Gastrocnemius medialis (tissue), 4 donors: ENCODE data around the gene UPK3BL1. TPM values are rescaled to one million over a fixed set of nuclear protein-coding genes. Genes with fewer than 3 reads are reported as not detected.
A peak's percentile ranks its signal among the peaks of the same experiment; 100 is the strongest.
"Not testable (repeated sequence)": the region's sequence is repeated elsewhere in the genome, so short reads cannot be mapped to it uniquely, and the experiment has no call there.

Source experiments
- ATAC-seq, 2 donors: fragments of 150-250 bp; one replicate each; pipeline ENCODE4 v1.9.1; 2016
- DNase-seq, 2 donors: peaks; one replicate each; pipeline ENCODE4 v3.0.0-alpha.2; 2019
- H3K27ac ChIP-seq, 4 donors: fragments of 200-600 bp; sonication (generic); 1 replicate in 1 of 4; 2 replicates in 3 of 4; pipeline ENCODE4 v1.5.1; 2016 to 2018; ENCODE audit warnings: mild to moderate bottlenecking in 2 of 4, moderate library complexity in 1 of 4
- H3K27me3 ChIP-seq, 3 donors: fragments of 200-600 bp; sonication (generic) in 2 of 3; 1 replicate in 1 of 3; 2 replicates in 2 of 3; pipeline versions ENCODE4 v1.5.1 to v1.6.0; 2016 to 2019; ENCODE audit warnings: mild to moderate bottlenecking in 1 of 3, moderate library complexity in 1 of 3
- H3K36me3 ChIP-seq, 2 donors: fragments of 200-600 bp; sonication (generic) in 1 of 2; one replicate each; pipeline ENCODE4 v1.5.1; 2017 to 2018
- H3K4me1 ChIP-seq, 2 donors: fragments of 200-600 bp; sonication (generic) in 1 of 2; one replicate each; pipeline ENCODE4 v1.5.1; 2016 to 2017; ENCODE audit warnings: mild to moderate bottlenecking in 2 of 2
- H3K4me3 ChIP-seq, 4 donors: fragments of 200-600 bp; sonication (generic) in 3 of 4; 1 replicate in 1 of 4; 2 replicates in 3 of 4; pipeline ENCODE4 v1.5.1; 2016 to 2019; ENCODE audit warnings: mild to moderate bottlenecking in 2 of 4
- H3K9me3 ChIP-seq, 3 donors: fragments of 200-600 bp; sonication (generic) in 2 of 3; 1 replicate in 1 of 3; 2 replicates in 2 of 3; pipeline ENCODE4 v1.5.1; 2016 to 2019
- in situ Hi-C, 4 donors: fragments of 200-750 bp; cut with MboI; loops; one replicate each; pipeline versions ENCODE4 v1.15.0 to v1.8.0; 2017; ENCODE audit warnings: low sequenced_read_pairs in 4 of 4
- intact Hi-C: fragments of 100-400 bp; cut with DNase I; formaldehyde crosslinking; loops from one replicate; pipeline ENCODE4 v1.15.1; 2023; ENCODE audit warnings: low total_unique reads
- total RNA-seq, 4 donors: library from RNA; depleted of rRNA; stranded (reverse); fragments of >200 nt; gene quantifications; one replicate each; pipeline versions ENCODE4 v1.1.0 to v1.2.3, GENCODE V29; 2016

The UPK3BL1 gene
- total RNA-seq: 10 to 100 TPM in 3 of 4 donors, 1 to 10 TPM in 1; 6.1 to 18.7 (median 15.1) TPM

- H3K4me1 ChIP-seq, H3K27ac ChIP-seq, DNase-seq, H3K27me3 ChIP-seq, in situ Hi-C loops, H3K36me3 ChIP-seq, ATAC-seq, H3K4me3 ChIP-seq, intact Hi-C loops, H3K9me3 ChIP-seq: not testable (repeated sequence)
These were observed at the start of gene UPK3BL1 for GRCh38 chr7:102642691-102643090. TSS of gene UPK3BL1 (minus strand) at chr7:102642791. CDS start at chr7:102642741, 50 bp downstream.

GRCh38 chr7:102690602-102691001 is 48.0 kb upstream of the UPK3BL1 start:
- in situ Hi-C loops, H3K4me1 ChIP-seq, H3K27ac ChIP-seq, H3K9me3 ChIP-seq, DNase-seq, intact Hi-C loops, H3K4me3 ChIP-seq, ATAC-seq, H3K27me3 ChIP-seq, H3K36me3 ChIP-seq: not testable (repeated sequence)

- H3K27me3 ChIP-seq, in situ Hi-C loops, H3K4me1 ChIP-seq, H3K9me3 ChIP-seq, intact Hi-C loops, H3K36me3 ChIP-seq: not testable (repeated sequence)
- H3K27ac ChIP-seq: peak overlapping the region in 1 of 4 donors; percentile 57
- DNase-seq: peak in 1 of 2 donors; percentile 17
- H3K4me3 ChIP-seq: peak overlapping the region in 1 of 4 donors; percentile 31
- peak in 1 of 2 donors; percentile 4 for ATAC-seq
These were observed 47.1 kb upstream of the UPK3BL1 start for GRCh38 chr7:102689436-102690282.

- peak; percentile 94 to 95 for ATAC-seq
- in situ Hi-C loops, H3K9me3 ChIP-seq, H3K27me3 ChIP-seq, intact Hi-C loops, DNase-seq, H3K4me3 ChIP-seq, H3K36me3 ChIP-seq, H3K4me1 ChIP-seq, H3K27ac ChIP-seq: not testable (repeated sequence)
These were observed 45.9 kb upstream of the UPK3BL1 start for GRCh38 chr7:102688299-102689036.

GRCh38 chr7:102682560-102682959 is 40.0 kb upstream of the UPK3BL1 start:
- H3K4me1 ChIP-seq, DNase-seq, H3K27me3 ChIP-seq, ATAC-seq, in situ Hi-C loops, H3K9me3 ChIP-seq, H3K36me3 ChIP-seq, H3K4me3 ChIP-seq, H3K27ac ChIP-seq, intact Hi-C loops: not testable (repeated sequence)

- H3K4me1 ChIP-seq, in situ Hi-C loops, H3K27me3 ChIP-seq, DNase-seq, H3K36me3 ChIP-seq, H3K4me3 ChIP-seq, H3K9me3 ChIP-seq, intact Hi-C loops, H3K27ac ChIP-seq: not testable (repeated sequence)
- peak; percentile 25 to 53 for ATAC-seq
These were observed 38.2 kb upstream of the UPK3BL1 start for GRCh38 chr7:102680780-102681179.

- intact Hi-C loops, DNase-seq, H3K27me3 ChIP-seq, H3K27ac ChIP-seq, in situ Hi-C loops, H3K4me3 ChIP-seq, H3K4me1 ChIP-seq, H3K36me3 ChIP-seq, ATAC-seq, H3K9me3 ChIP-seq: not testable (repeated sequence)
These were observed 33.0 kb upstream of the UPK3BL1 start for GRCh38 chr7:102675545-102675944.

- H3K4me3 ChIP-seq, H3K4me1 ChIP-seq, DNase-seq, H3K36me3 ChIP-seq, in situ Hi-C loops, H3K27me3 ChIP-seq, intact Hi-C loops, H3K9me3 ChIP-seq: not testable (repeated sequence)
- H3K27ac ChIP-seq: peak overlapping the region in 2 of 4 donors; percentile 58
- peak; percentile 52 to 74 for ATAC-seq
These were observed 31.0 kb upstream of the UPK3BL1 start for GRCh38 chr7:102673447-102674067.

- ATAC-seq, H3K36me3 ChIP-seq, H3K4me1 ChIP-seq, in situ Hi-C loops, DNase-seq, H3K27me3 ChIP-seq, intact Hi-C loops, H3K9me3 ChIP-seq: not testable (repeated sequence)
- Histone ChIP-seq H3K27ac (peak overlapping the region in 2 of 4 donors; percentile 62 to 63), H3K4me3 (peak overlapping the region in 2 of 4 donors; percentile 56 to 57)
These were observed 29.3 kb upstream of the UPK3BL1 start for GRCh38 chr7:102671956-102672307.

GRCh38 chr7:102671166-102671955 is 28.8 kb upstream of the UPK3BL1 start, which contains the start of gene POLR2J2:
TSS of gene POLR2J2 (minus strand) at chr7:102671663. CDS start at chr7:102671601, 62 bp downstream.
- H3K27me3 ChIP-seq, intact Hi-C loops, H3K4me1 ChIP-seq, in situ Hi-C loops, H3K36me3 ChIP-seq, H3K9me3 ChIP-seq: not testable (repeated sequence)
- peak within 1 kb of the TSS in 3 of 4 donors; percentile 44 to 57 (median 56) for H3K4me3 ChIP-seq
- H3K27ac ChIP-seq: peak within 1 kb of the TSS in 3 of 4 donors; percentile 56 to 63 (median 62)
- ATAC-seq: peak; percentile 37 to 45
- peak in 1 of 2 donors; percentile 42 for DNase-seq

- in situ Hi-C loops, H3K4me3 ChIP-seq, intact Hi-C loops, H3K27me3 ChIP-seq, H3K9me3 ChIP-seq, H3K27ac ChIP-seq, ATAC-seq, H3K36me3 ChIP-seq, H3K4me1 ChIP-seq: not testable (repeated sequence)
- DNase-seq: peak in 1 of 2 donors; percentile 5
These were observed 24.9 kb upstream of the UPK3BL1 start for GRCh38 chr7:102667523-102667922.
